CMK (cell line): ENCODE measurements around the gene MSX1.

Experiments
- DNase-seq: peaks from one replicate; pipeline ENCODE4 v3.0.0-alpha.2; 2010; ENCODE audit warnings: low read depth

Gene MSX1

GRCh38 chr4:4913147-4913561 is 53.7 kb downstream of the MSX1 start:
- DNase-seq: no peak
